GM10248 (cell line): ENCODE data around the gene PAFAH2.
"Not testable (repeated sequence)": the region's sequence is repeated elsewhere in the genome, so short reads cannot be mapped to it uniquely, and the experiment has no call there.

Experiments used
- CTCF ChIA-PET: fragments of 300-600 bp; sonication (Branson Sonifier 250); formaldehyde crosslinking; extraction: SDS; loops from one replicate; lab custom pipeline; 2021; ENCODE audit warnings: antibody characterized with exemption; lab: Yijun Ruan, JAX
- POLR2A ChIA-PET: fragments of 350-650 bp; sonication (Branson Sonifier 250); formaldehyde crosslinking; extraction: SDS; loops from one replicate; lab custom pipeline; 2020; ENCODE audit warnings: antibody characterized with exemption; lab: Yijun Ruan, JAX
- DNase-seq: peaks from one replicate; pipeline ENCODE4 v3.0.0; 2012; ENCODE audit errors: extremely low spot score
- CTCF ChIP-seq: IDR thresholded peaks from 2 replicates; pipeline ENCODE4 v1.5.1; 2012; ENCODE audit warnings: mild to moderate bottlenecking, low read depth; ENCODE audit errors: extremely low read depth, missing control alignments, control extremely low read depth

Gene PAFAH2

GRCh38 chr1:25952841-25953401 lies 44.9 kb downstream of the PAFAH2 start:
- TF ChIP-seq CTCF = no peak
- DNase-seq = no peak
- CTCF ChIA-PET = no interaction called here
- POLR2A ChIA-PET = no interaction called here

GRCh38 chr1:25948641-25949040 lies 49.2 kb downstream of the PAFAH2 start:
- POLR2A ChIA-PET = no interaction called here
- no peak for TF ChIP-seq CTCF
- CTCF ChIA-PET = interaction anchor here (1.4 to 1.8 kb wide), 2 partner anchors 11 to 22 kb away, joined by 4 to 6 read pairs; no protein-coding TSS in a partner anchor
- no peak for DNase-seq

GRCh38 chr1:25947027-25947426 lies 50.8 kb downstream of the PAFAH2 start:
- ChIA-PET CTCF (interaction anchor here (1.4 to 3.0 kb wide), 3 partner anchors 10 to 52 kb away, joined by 3 to 12 read pairs (median 5); partner anchors contain the start of gene PAFAH2), POLR2A (no interaction called here)
- no peak for TF ChIP-seq CTCF
- DNase-seq = no peak

GRCh38 chr1:25945761-25946160 lies 52.1 kb downstream of the PAFAH2 start:
- POLR2A ChIA-PET = no interaction called here
- DNase-seq = no peak

GRCh38 chr1:25944986-25945385 lies 52.9 kb downstream of the PAFAH2 start:
- DNase-seq = no peak
- TF ChIP-seq CTCF = no peak
- ChIA-PET POLR2A (no interaction called here), CTCF (interaction anchor here (1.2 to 3.0 kb wide), 2 partner anchors 11 to 50 kb away, joined by 6 to 12 read pairs; no protein-coding TSS in a partner anchor)

More at GRCh38 chr1:25945761-25946160, 52.1 kb downstream of the PAFAH2 start:
- TF ChIP-seq CTCF = no peak
- CTCF ChIA-PET = interaction anchor here (3.0 kb wide), 1 partner anchor 51 kb away, joined by 12 read pairs; no protein-coding TSS in a partner anchor

- POLR2A ChIA-PET = not testable (repeated sequence)
These were observed 54.4 kb downstream of the PAFAH2 start for GRCh38 chr1:25943511-25943910.

GRCh38 chr1:25936947-25937346 lies 60.9 kb downstream of the PAFAH2 start:
- no peak for TF ChIP-seq CTCF
- ChIA-PET POLR2A (no interaction called here), CTCF (interaction anchor here (1.0 to 1.1 kb wide), 2 partner anchors 18 to 99 kb away, joined by 3 read pairs; no protein-coding TSS in a partner anchor)
- DNase-seq = no peak

More at GRCh38 chr1:25943511-25943910, 54.4 kb downstream of the PAFAH2 start:
- DNase-seq, CTCF ChIA-PET: not testable (repeated sequence)
